GM06990 (cell line): Measurements from ENCODE around the gene CMTR1.

ENCODE experiments used
- DNase-seq: peaks from one replicate; pipeline ENCODE4 v3.0.0-alpha.2; 2011; ENCODE audit not compliant: insufficient read length; ENCODE audit errors: extremely low read depth
- H3K27me3 ChIP-seq: replicated peaks from 2 replicates; pipeline ENCODE4 v1.6.0; 2011; ENCODE audit warnings: low read length; ENCODE audit not compliant: control insufficient read depth, insufficient read depth
- H3K36me3 ChIP-seq: 2 replicates; pipeline ENCODE4 v1.5.1; 2011; ENCODE audit warnings: low read length; ENCODE audit not compliant: control insufficient read depth, insufficient read depth
- H3K4me3 ChIP-seq: replicated peaks from 2 replicates; pipeline ENCODE4 v1.5.1; 2011; ENCODE audit warnings: low read depth, mild to moderate bottlenecking, control low read depth, low read length
- CTCF ChIP-seq: IDR thresholded peaks from 2 replicates; pipeline ENCODE4 v1.5.1; 2011; ENCODE audit warnings: low read length, control low read depth, mild to moderate bottlenecking, inconsistent platforms; ENCODE audit not compliant: insufficient read depth, poor library complexity, severe bottlenecking

CMTR1 gene

DNA sequence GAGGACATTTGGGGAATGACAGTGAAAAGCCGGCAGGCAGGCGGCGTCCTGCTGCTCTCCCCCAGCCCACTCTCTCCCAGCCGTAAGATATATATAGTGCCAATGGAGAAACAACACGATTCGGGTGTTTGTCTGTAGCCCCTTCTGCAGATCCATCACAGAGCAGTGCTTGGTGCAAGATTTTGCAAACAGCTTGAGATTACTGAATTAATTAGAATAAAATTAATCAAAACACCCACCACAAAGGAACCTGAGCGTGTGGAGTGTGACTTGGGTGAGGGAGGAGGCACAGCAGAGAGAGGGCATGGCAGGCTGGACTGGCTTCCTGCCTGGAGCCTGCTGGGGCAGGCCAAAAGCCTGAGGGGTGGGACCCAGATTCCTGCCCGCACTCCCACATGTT, 95.5 kb downstream of the CMTR1 start:
- Histone ChIP-seq H3K27me3 (no peaks in the 10 kb centered on the region), H3K36me3 (no peaks in the 10 kb centered on the region), H3K4me3 (no peak overlapping the region)
- DNase-seq, result no peak
- no peak for TF ChIP-seq CTCF

DNA sequence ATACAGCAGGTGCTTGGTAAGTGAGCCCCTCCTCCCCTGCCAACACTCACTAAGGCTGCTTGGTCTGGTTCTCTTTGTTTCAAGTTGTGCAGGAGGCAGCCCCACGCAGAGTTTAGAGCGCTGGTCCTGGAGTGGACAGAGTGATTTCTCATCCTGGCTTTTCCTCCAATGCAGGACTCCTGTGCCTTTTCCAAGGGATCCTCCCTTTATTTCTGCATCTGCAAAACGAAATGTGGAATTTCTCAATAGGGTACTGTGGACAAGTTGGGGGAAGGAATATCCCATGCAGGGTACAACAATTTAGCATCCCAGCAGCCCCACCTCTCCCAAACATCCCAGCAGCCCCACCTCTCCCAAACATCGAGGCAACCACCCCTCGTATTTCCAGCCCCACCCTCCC, 97.3 kb downstream of the CMTR1 start:
- Histone ChIP-seq H3K4me3 (no peak overlapping the region), H3K36me3 (no peaks in the 10 kb centered on the region), H3K27me3 (no peaks in the 10 kb centered on the region)
- TF ChIP-seq CTCF, result no peak
- DNase-seq, result no peak

DNA sequence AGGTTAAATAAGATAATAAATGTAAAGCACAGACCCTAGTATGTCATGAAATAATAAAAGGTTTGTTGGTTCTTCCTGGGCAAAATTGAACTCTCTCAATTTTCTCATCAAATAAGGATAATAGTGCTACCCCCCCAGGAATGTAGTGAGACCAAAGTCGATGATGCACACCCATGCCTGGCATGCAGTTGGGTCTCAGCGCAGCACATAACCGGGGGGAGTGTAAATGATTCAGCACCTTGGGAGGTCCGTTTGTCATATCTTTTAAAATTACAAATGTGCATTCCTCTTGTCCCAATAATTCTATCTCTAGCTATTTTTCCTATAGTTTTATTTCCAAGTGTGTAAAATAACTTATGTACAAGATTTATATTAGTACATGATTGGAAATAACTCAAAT, 98.0 kb downstream of the CMTR1 start:
- Histone ChIP-seq H3K27me3 (no peaks in the 10 kb centered on the region), H3K36me3 (no peaks in the 10 kb centered on the region), H3K4me3 (no peak overlapping the region)
- no peak for DNase-seq
- no peak for TF ChIP-seq CTCF
